ENCODE data around the gene UAP1L1.

DNA sequence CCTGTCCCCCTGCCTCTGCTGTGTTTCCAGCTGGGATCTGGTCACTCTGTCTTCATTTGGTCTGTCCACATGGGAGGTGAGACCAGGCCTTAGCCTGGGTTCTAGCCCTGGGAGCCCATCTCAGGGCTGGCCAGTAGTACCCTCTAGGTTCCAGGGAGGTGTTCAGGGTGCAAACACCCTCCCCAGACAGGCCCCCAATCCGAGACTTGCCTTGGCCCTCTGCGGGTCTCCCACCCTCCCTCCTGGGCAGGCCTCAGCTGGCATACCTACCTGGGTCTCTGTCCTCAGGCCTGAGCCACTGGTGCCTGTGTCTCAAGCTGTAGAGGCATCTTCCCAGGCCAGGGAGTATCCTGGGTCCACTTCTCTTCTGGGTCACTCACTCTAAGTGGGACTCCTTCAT, 6.0 kb upstream of the UAP1L1 start:
- no peak for TF ChIP-seq POLR2A (IDR thresholded peaks at IDR 0.05; ENCODE audit: control extremely low read depth in 1 of 2, low read depth in 2 of 2, low read length in 2 of 2)
- TF ChIP-seq, protein P1, sequence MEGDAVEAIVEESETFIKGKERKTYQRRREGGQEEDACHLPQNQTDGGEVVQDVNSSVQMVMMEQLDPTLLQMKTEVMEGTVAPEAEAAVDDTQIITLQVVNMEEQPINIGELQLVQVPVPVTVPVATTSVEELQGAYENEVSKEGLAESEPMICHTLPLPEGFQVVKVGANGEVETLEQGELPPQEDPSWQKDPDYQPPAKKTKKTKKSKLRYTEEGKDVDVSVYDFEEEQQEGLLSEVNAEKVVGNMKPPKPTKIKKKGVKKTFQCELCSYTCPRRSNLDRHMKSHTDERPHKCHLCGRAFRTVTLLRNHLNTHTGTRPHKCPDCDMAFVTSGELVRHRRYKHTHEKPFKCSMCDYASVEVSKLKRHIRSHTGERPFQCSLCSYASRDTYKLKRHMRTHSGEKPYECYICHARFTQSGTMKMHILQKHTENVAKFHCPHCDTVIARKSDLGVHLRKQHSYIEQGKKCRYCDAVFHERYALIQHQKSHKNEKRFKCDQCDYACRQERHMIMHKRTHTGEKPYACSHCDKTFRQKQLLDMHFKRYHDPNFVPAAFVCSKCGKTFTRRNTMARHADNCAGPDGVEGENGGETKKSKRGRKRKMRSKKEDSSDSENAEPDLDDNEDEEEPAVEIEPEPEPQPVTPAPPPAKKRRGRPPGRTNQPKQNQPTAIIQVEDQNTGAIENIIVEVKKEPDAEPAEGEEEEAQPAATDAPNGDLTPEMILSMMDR (IDR thresholded peaks at IDR 0.05; ENCODE audit: control extremely low read depth in 1 of 3, insufficient read depth in 1 of 3, low read depth in 1 of 3, low read length in 3 of 3) = no peak
- no peak for TF ChIP-seq MAFK (IDR thresholded peaks at IDR 0.05; ENCODE audit: low read depth, low read length)
- TF ChIP-seq YY1 (IDR thresholded peaks at IDR 0.05; ENCODE audit: low read depth, low read length) = no peak
- no peak for TF ChIP-seq SP2 (IDR thresholded peaks at IDR 0.05; ENCODE audit: low read length)
- TF ChIP-seq EZH2 (IDR thresholded peaks at IDR 0.05; ENCODE audit: low read depth, low read length, severe bottlenecking) = no peak
- TF ChIP-seq EP300 (IDR thresholded peaks at IDR 0.05; ENCODE audit: borderline replicate concordance in 1 of 2, low read depth in 2 of 2, low read length in 2 of 2) = no peak
- TF ChIP-seq, protein P2, sequence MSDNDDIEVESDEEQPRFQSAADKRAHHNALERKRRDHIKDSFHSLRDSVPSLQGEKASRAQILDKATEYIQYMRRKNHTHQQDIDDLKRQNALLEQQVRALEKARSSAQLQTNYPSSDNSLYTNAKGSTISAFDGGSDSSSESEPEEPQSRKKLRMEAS (IDR thresholded peaks at IDR 0.05) = no peak
- no peak for TF ChIP-seq POLR2AphosphoS5 (IDR thresholded peaks at IDR 0.05; ENCODE audit: low read depth, low read length)
